ENCODE measurements around the gene PHLDB2.
A peak's percentile ranks its signal among the peaks of the same experiment; 100 is the strongest.

Gene PHLDB2

GRCh38 chr3:111859974-111860859 lies 1.2 kb downstream of the PHLDB2 start:
- ChIA-PET CTCF (interaction anchor here (0.8 to 2.4 kb wide), 11 partner anchors 9 to 261 kb away, joined by 3 to 9 read pairs (median 4); no protein-coding TSS in a partner anchor), POLR2A (no interaction called here)
- TF ChIP-seq, protein P1, sequence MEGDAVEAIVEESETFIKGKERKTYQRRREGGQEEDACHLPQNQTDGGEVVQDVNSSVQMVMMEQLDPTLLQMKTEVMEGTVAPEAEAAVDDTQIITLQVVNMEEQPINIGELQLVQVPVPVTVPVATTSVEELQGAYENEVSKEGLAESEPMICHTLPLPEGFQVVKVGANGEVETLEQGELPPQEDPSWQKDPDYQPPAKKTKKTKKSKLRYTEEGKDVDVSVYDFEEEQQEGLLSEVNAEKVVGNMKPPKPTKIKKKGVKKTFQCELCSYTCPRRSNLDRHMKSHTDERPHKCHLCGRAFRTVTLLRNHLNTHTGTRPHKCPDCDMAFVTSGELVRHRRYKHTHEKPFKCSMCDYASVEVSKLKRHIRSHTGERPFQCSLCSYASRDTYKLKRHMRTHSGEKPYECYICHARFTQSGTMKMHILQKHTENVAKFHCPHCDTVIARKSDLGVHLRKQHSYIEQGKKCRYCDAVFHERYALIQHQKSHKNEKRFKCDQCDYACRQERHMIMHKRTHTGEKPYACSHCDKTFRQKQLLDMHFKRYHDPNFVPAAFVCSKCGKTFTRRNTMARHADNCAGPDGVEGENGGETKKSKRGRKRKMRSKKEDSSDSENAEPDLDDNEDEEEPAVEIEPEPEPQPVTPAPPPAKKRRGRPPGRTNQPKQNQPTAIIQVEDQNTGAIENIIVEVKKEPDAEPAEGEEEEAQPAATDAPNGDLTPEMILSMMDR (IDR thresholded peaks at IDR 0.05; ENCODE audit: control extremely low read depth, extremely low read depth, low read depth, missing control alignments), result peak; percentile 15
- DNase-seq (ENCODE audit: extremely low spot score), result peak; percentile 80

- POLR2A ChIA-PET, result no interaction called here
- TF ChIP-seq, protein P1 (IDR thresholded peaks at IDR 0.05; ENCODE audit: control extremely low read depth, extremely low read depth, low read depth, missing control alignments), result no peak
- CTCF ChIA-PET, result interaction anchor here (1.7 to 2.4 kb wide), 3 partner anchors 11 to 190 kb away, joined by 4 to 9 read pairs (median 7); no protein-coding TSS in a partner anchor
Measured at GRCh38 chr3:111861391-111861790, 2.3 kb downstream of the PHLDB2 start.

DNA sequence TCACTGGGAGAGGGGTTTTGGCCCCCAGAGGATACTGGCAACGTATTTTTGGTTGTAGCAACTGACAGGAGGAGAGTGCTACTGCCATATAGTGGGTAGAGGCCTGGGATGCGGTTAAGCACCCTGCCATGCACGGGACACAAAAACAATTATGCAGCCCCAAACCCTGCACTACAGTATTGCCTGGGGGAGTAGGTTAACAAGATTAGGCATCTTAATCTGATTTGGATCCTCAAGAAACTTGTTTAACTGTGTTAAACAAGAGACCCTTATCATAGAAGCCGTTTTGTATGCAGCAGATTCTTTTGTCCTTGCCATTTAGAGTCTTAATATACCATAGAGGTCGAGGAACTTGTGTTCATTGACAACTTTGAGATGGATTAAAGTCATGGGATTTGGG lies 3.4 kb downstream of the PHLDB2 start:
- POLR2A ChIA-PET, result no interaction called here
- no peak for DNase-seq (ENCODE audit: extremely low spot score)
- TF ChIP-seq, protein P1 (IDR thresholded peaks at IDR 0.05; ENCODE audit: control extremely low read depth, extremely low read depth, low read depth, missing control alignments), result no peak
- CTCF ChIA-PET, result no interaction called here

More at GRCh38 chr3:111861391-111861790, 2.3 kb downstream of the PHLDB2 start:
- no peak for DNase-seq (ENCODE audit: extremely low spot score)

DNA sequence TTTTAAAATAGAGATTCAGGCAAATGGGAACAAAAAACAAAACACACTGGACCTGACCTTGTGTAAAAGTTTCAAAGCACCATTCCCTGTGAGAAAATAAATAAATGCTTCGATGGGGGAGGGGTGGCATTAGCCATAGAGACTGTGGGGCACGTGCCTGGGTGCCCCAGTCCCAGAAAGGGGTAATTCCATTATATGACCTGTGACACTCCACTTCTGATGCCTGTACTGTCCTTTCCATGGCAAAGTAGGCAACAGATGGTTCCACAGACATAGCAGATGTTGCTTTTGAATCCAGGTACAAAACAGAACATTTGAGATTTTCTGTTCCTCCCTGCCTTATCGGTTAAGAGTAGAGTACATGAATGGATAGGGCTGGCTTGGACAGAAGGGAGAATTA lies 3.9 kb downstream of the PHLDB2 start:
- ChIA-PET POLR2A (no interaction called here), CTCF (interaction anchor here (0.7 to 1.8 kb wide), 3 partner anchors 13 to 146 kb away, joined by 3 read pairs; no protein-coding TSS in a partner anchor)
- TF ChIP-seq, protein P1 (IDR thresholded peaks at IDR 0.05; ENCODE audit: control extremely low read depth, extremely low read depth, low read depth, missing control alignments), result no peak
- DNase-seq (ENCODE audit: extremely low spot score), result no peak

GRCh38 chr3:111863942-111864694 lies 5.1 kb downstream of the PHLDB2 start:
- TF ChIP-seq, protein P1 (IDR thresholded peaks at IDR 0.05; ENCODE audit: control extremely low read depth, extremely low read depth, low read depth, missing control alignments), result no peak
- no peak for DNase-seq (ENCODE audit: extremely low spot score)
- ChIA-PET POLR2A (no interaction called here), CTCF (interaction anchor here (0.7 to 1.8 kb wide), 3 partner anchors 15 to 147 kb away, joined by 3 read pairs; no protein-coding TSS in a partner anchor)

Measured in GM10248 (cell line).